DMS53 treated with DMSO at 0.1 percent for 48 hours (cell line): ENCODE data around the gene MATN3.
"Not testable (repeated sequence)": the region's sequence is repeated elsewhere in the genome, so short reads cannot be mapped to it uniquely, and the experiment has no call there.

Experiments used
- DNase-seq: peaks from one replicate; lab custom pipeline; 2025; ENCODE audit not compliant: unreplicated experiment; lab: John Stamatoyannopoulos, UW

The MATN3 gene

GRCh38 chr2:20012282-20013125, at the start of gene MATN3:
TSS of gene MATN3 (minus strand) at chr2:20012668. CDS start at chr2:20012631, 37 bp downstream.
- no peak for DNase-seq

GRCh38 chr2:20061940-20062339, 49.5 kb upstream of the MATN3 start:
- no peak for DNase-seq

GRCh38 chr2:20061476-20061875, 49.0 kb upstream of the MATN3 start:
- no peak for DNase-seq

- DNase-seq: no peak
Observed at GRCh38 chr2:20060106-20060505, 47.6 kb upstream of the MATN3 start.

DNA sequence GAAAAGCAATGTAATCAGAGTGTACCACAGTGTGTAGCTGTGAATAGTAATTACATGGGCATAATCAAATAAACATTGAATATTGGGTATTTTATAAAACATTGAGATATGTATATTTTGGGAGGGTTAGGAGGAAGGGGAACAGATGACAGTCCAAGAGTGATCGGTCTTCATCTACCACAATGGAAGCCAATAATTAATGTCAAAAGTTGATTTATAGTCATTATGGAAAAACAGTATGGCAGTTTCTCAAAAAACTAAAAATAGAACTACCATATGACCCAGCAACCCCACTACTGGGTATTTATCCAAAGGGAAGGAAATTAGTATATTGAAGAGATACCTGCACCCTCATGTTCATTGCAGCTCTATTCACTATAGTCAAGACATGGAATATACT, 44.8 kb upstream of the MATN3 start:
- DNase-seq: no peak

DNA sequence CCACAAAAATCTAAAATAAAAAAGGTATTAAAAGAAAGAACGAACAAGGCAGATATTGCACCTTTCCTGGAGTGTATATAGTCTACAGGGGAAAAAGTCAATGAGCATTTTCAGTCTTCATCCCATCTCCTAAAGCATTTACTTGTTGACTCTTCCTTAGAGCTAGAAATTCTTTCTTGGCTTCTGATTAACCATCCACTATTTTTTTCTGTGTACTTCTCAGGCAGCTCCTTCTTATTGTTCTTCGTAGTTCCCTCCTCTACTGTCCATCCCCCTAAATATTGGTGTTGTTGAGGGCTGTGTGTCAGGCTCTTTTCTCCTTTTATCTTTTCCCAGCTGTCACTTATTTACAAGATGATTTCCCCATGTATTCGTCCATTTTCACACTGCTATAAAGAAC, 42.5 kb upstream of the MATN3 start:
- no peak for DNase-seq

DNA sequence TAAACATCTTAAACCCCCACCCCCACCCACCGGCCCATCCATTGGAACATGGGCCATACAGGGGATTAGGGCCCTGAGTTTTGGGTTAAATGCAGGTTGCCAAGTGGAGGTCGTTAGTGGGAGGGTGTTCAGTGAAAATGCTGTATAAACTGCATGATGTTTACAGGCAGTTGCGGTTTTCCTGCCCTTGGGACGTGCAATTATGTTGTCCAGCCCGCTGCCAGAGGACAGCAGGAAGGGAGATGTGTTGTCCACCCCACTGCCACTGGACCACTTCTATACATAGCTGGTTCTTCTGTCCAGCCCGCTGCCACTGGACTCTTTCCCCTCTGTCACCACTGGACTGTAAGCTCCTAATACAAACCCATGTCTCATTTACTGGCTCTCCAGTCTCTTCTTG, 41.7 kb upstream of the MATN3 start:
- no peak for DNase-seq

DNA sequence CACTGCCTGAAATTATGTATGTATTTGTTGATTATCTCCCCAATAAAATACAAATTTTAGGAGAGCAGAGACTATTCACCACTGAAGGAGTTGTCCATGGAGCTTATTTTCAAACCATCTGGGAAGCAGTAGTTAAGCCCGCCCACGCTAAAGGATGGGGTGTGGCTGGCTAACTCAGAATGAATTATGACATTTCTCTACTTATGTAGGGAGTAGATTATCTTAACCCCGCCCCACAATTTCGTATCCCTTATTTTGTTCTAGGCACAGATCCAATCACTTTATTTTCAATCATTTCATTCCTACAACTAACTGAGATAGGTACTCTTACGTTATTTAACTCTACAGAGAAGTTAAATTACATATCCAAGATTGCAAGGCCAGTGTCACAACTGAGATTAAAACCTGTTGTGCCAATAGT, 40.4 kb upstream of the MATN3 start:
- no peak for DNase-seq

- DNase-seq: peak; percentile 34
Observed at GRCh38 chr2:20052229-20052851, 39.9 kb upstream of the MATN3 start.

- DNase-seq: peak; percentile 92
Observed at GRCh38 chr2:20051532-20052228, 39.2 kb upstream of the MATN3 start, which contains the start of gene LAPTM4A. TSS of gene LAPTM4A (minus strand) at chr2:20051628. CDS start at chr2:20051520, 108 bp downstream.

- peak; percentile 3 for DNase-seq
Observed at GRCh38 chr2:20050646-20051531, 38.4 kb upstream of the MATN3 start.

- DNase-seq: no peak
Observed at GRCh38 chr2:20050104-20050645, 37.7 kb upstream of the MATN3 start.

GRCh38 chr2:20049637-20050036, 37.2 kb upstream of the MATN3 start:
- no peak for DNase-seq

- no peak for DNase-seq
Observed at GRCh38 chr2:20048488-20049448, 36.3 kb upstream of the MATN3 start.

DNA sequence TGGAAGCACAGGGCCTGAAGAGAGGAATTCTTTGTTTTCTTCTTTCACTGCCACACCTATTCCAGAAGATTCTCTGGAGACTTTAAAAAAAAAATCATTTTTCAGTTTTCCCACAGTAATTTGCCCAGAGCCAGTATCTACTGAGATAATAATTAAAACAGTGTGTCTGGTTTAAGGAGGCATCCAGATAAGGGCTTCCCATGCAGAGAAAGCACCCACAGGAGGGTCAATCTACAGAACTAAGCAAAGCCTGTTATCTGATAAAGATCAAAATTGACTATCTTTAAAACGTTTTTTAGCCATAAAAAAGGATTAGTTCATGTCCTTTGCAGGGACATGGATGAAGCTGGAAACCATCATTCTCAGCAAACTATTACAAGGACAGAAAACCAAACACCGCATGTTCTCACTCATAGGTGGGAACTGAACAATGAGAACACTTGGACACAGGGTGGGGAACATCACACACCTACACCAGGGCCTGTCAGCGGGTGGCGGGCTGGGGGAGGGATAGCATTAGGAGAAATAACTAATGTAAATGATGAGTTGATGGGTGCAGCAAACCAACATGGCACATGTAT, 33.3 kb upstream of the MATN3 start:
- not testable (repeated sequence) for DNase-seq

DNA sequence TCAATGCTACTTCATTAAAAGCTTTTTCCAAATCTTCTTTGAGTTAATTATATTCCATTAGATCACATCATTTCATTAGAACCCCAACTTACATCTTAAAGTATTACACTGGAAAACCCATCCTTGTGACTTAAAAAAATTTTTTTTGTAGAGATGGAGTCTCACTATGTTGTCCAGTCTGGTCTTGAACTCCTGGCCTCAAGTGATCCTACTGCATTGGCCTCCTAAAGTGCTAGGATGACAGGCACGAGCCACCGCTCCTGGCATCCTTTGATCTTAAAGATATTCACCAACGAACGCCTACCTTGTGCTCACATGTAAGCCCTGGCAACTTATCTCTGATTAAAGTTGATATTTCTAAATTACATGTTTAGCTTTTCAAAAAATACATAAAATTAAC, 32.3 kb upstream of the MATN3 start:
- no peak for DNase-seq

GRCh38 chr2:20042531-20042930, 30.1 kb upstream of the MATN3 start:
- no peak for DNase-seq

GRCh38 chr2:20040489-20041172, 28.2 kb upstream of the MATN3 start:
- no peak for DNase-seq
